ENCODE data around the gene PIEZO1. TPM values are rescaled to one million over a fixed set of nuclear protein-coding genes. Genes with fewer than 3 reads are reported as not detected.

PIEZO1 gene
- total RNA-seq, 4 donors from 2014 or later, result 196 to 281 (median 206) TPM

DNA sequence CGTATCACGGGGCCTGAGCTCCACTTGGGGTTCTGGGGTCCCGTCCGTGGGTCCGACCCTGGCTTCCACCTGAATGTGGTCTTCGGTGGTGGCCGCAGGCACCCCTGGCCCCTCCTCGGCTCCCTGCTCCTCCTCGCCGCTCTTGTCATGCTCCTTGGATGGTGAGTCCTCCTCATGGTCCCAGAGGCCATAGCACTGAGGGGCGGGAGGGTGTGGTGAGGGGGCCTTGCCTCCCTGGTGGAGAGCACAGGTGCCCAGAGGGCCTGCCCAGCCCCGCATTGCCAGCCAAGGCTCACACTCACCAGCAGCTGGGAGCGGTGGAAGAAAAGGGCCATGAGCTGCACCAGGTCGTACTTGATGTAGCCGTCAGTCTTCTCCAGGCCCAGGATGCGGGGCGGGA is 63.8 kb downstream of the PIEZO1 start:
- TF ChIP-seq POLR2A (IDR thresholded peaks at IDR 0.05), result no peak
- TF ChIP-seq, protein P1, sequence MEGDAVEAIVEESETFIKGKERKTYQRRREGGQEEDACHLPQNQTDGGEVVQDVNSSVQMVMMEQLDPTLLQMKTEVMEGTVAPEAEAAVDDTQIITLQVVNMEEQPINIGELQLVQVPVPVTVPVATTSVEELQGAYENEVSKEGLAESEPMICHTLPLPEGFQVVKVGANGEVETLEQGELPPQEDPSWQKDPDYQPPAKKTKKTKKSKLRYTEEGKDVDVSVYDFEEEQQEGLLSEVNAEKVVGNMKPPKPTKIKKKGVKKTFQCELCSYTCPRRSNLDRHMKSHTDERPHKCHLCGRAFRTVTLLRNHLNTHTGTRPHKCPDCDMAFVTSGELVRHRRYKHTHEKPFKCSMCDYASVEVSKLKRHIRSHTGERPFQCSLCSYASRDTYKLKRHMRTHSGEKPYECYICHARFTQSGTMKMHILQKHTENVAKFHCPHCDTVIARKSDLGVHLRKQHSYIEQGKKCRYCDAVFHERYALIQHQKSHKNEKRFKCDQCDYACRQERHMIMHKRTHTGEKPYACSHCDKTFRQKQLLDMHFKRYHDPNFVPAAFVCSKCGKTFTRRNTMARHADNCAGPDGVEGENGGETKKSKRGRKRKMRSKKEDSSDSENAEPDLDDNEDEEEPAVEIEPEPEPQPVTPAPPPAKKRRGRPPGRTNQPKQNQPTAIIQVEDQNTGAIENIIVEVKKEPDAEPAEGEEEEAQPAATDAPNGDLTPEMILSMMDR (IDR thresholded peaks at IDR 0.05), result no peak
- no peak for DNase-seq (ENCODE audit: low spot score in 2 of 2)
- 97 to 98% methylated on average over 17 of the region's 17 CpGs for WGBS, 2 donors
- H3K4me3 ChIP-seq (ENCODE audit: low read depth, poor library complexity, severe bottlenecking), result no peak overlapping the region
- intact Hi-C loops (cut with DNase I; ENCODE audit: low total_unique reads), result no loop called here

DNA sequence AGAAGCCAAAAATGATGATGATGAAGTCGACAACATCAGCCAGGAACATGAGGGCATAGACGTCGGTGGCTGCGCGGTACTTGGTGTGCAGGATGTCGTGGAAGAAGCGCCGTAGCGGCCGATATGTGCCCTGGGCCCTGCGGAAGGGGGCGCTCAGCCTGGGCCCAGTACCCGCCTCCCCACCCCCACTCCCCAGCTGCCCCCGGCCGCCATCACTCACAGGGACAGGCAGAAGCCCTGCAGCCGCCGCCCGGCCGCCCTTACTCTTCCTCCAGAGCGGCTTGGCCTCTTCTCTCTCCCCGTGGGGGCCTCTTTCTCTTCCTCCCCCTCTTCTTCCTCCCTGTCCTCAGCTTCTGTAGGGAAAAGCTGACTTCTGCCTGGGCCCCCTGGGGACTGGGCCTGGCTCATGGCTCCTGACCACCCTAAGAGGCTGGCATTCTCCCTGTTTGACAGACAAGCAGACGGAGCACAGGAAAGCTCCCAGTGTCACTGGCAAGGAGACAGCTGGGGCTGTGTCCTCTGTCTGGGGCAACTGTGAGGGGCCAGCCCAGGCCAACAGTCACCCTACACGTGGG is 64.5 kb downstream of the PIEZO1 start:
- H3K4me3 ChIP-seq (ENCODE audit: low read depth, poor library complexity, severe bottlenecking), result no peak overlapping the region
- intact Hi-C loops (cut with DNase I; ENCODE audit: low total_unique reads), result no loop called here
- TF ChIP-seq POLR2A (IDR thresholded peaks at IDR 0.05), result no peak
- TF ChIP-seq, protein P1 (IDR thresholded peaks at IDR 0.05), result no peak
- WGBS, 2 donors, result 89 to 92% methylated on average over 22 to 23 of the region's 23 CpGs
- DNase-seq (ENCODE audit: low spot score in 2 of 2), result no peak

DNA sequence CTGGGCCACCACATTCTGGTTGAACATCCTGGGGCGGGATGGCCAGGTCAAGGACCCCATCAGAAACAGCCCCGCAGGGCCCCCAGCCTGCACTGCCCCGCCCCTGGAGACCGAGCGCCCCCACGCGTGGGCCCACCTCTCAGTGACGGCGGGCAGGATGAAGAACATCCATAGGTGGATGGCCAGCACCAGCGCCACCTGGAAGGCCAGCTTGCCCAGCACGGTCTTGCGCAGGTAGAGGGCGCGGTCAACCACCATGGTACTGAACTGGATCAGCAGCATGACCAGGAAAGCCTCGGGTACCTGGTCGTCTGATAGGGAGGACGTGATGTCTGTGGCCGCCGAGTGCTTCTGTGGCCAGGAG is 65.1 kb downstream of the PIEZO1 start:
- 97% methylated on average over 18 to 19 of the region's 19 CpGs for WGBS, 2 donors
- H3K4me3 ChIP-seq (ENCODE audit: low read depth, poor library complexity, severe bottlenecking), result no peak overlapping the region
- no peak for DNase-seq (ENCODE audit: low spot score in 2 of 2)
- intact Hi-C loops (cut with DNase I; ENCODE audit: low total_unique reads), result loop anchor here (1.0 kb wide), 1 partner anchor 50 kb away; no protein-coding TSS in a partner anchor
- no peak for TF ChIP-seq POLR2A (IDR thresholded peaks at IDR 0.05)
- TF ChIP-seq, protein P1 (IDR thresholded peaks at IDR 0.05), result no peak

DNA sequence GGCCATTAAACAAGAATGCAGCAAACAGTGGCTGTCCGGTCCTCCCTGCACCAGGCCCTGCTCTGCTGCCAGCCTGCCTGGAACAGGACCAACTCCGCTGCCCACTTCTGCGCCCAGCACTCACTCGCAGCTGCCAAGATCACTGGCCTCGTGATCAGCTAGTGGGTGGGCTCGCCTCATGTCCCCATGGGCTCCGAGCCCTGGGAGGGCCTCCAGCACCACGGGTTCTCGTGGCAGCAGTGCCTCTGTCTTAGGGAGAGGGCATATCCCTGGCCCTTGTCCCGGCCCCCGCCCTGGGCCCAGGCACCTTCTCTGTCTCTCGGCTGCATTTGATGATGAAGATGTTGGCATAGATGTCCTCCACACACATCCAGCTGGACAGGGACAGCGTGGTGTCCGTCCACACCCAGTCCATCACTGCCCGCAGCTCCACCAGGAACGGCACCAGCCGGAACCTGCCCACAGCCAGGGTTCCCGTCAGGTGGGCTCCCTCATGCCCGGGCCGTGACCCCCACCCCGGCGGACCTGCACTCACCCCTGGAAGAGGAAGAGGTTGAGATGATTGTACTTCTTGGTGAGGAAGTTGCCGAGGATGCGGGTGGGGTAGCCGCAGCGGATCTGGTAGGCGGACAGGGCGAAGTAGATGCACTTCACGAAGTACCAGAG is 65.6 kb downstream of the PIEZO1 start:
- WGBS, 2 donors, result 85 to 88% methylated on average over 28 to 29 of the region's 29 CpGs
- no peak overlapping the region for H3K4me3 ChIP-seq (ENCODE audit: low read depth, poor library complexity, severe bottlenecking)
- intact Hi-C loops (cut with DNase I; ENCODE audit: low total_unique reads), result loop anchor here (1.0 kb wide), 1 partner anchor 49 kb away; no protein-coding TSS in a partner anchor
- no peak for DNase-seq (ENCODE audit: low spot score in 2 of 2)
- no peak for TF ChIP-seq POLR2A (IDR thresholded peaks at IDR 0.05)
- TF ChIP-seq, protein P1 (IDR thresholded peaks at IDR 0.05), result no peak

DNA sequence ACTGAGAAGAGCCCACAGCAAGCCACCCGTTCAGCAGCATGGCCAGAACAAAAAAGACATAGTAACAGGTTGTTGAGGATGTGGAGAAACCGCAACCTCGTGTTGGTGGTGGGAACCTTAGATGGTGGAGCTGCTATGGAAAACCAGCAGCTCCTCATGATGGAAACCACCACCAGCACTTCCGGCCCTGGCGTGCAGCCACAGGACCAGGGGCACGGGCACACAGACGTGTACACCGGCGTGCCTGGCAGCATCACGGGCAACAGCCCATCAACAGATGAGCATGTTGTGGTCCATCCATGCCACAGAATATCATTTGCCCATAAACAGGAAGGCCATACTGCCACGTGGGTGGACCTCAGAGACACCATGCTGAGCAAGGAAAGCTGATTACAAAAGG is 66.8 kb downstream of the PIEZO1 start:
- TF ChIP-seq POLR2A (IDR thresholded peaks at IDR 0.05), result no peak
- TF ChIP-seq, protein P1 (IDR thresholded peaks at IDR 0.05), result no peak
- intact Hi-C loops (cut with DNase I; ENCODE audit: low total_unique reads), result no loop called here

More for the DNA sequence above, 66.8 kb downstream of the PIEZO1 start:
- no peak overlapping the region for H3K4me3 ChIP-seq (ENCODE audit: low read depth, poor library complexity, severe bottlenecking)
- DNase-seq (ENCODE audit: low spot score in 2 of 2), result no peak
- 84 to 91% methylated on average over 11 of the region's 11 CpGs for WGBS, 2 donors

Data from lower leg skin (tissue), 4 donors.